H7 (cell line): ENCODE results near the gene ZWILCH. TPM values are rescaled to one million over a fixed set of nuclear protein-coding genes. Genes with fewer than 3 reads are reported as not detected.
"Not testable (repeated sequence)": the region's sequence is repeated elsewhere in the genome, so short reads cannot be mapped to it uniquely, and the experiment has no call there.

Experiments used
- DNase-seq: peaks from one replicate; pipeline ENCODE4 v3.0.0; 2012
- H3K27me3 ChIP-seq: 2 replicates; pipeline ENCODE4 v1.6.0; 2011; ENCODE audit warnings: mild to moderate bottlenecking, low read length; ENCODE audit not compliant: control insufficient read depth, insufficient read depth
- H3K36me3 ChIP-seq: replicated peaks from 2 replicates; pipeline ENCODE4 v1.5.1; 2011; ENCODE audit warnings: low read length; ENCODE audit not compliant: control insufficient read depth, insufficient read depth
- H3K4me3 ChIP-seq: 2 replicates; pipeline ENCODE4 v1.5.1; 2011; ENCODE audit warnings: low read depth, mild to moderate bottlenecking, control low read depth, low read length, moderate library complexity; ENCODE audit not compliant: insufficient read depth
- total RNA-seq: library from RNA; depleted of rRNA; stranded (reverse); fragments of >200 nt; shearing (Covaris generic); gene quantifications from 2 replicates; pipeline ENCODE4 v1.2.3, GENCODE V29; 2014; rRNA removed

ZWILCH gene
- 57.8 and 68.3 TPM in 2 replicates for total RNA-seq

GRCh38 chr15:66504563-66505429, at the start of gene ZWILCH, which contains the start of gene RPL4:
TSS of gene ZWILCH (plus strand) at chr15:66505326. CDS start at chr15:66505339, 13 bp downstream.
TSS of gene RPL4 (minus strand) at chr15:66504855. CDS start at chr15:66504790, 65 bp downstream.
- Histone ChIP-seq H3K27me3 (no peaks in the 10 kb centered on the region), H3K4me3 (peak within 1 kb of the TSS; percentile 96), H3K36me3 (peaks cover 35% of the 10 kb centered on the region)

DNA sequence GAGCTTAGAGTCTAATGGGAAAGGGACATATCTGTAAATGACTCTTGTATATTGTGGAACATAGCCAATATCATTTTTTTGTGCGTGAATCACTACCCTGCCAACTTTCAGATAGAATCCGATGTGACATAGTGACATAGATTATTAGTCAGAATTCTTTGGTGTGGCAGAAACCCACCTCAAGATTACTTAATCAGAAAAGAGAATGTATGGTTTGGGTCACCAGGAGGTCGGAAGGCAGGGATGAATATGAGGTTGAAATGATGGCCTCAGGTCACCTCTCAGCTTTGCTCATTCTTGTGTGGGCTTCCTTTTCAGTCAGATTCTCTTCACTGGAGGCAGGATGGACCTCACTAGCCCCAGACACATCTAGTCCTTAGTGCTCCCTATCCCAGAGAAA, 48.9 kb upstream of the ZWILCH start:
- DNase-seq: no peak
- peaks cover 2% of the 10 kb centered on the region for H3K36me3 ChIP-seq
- no peaks in the 10 kb centered on the region for H3K27me3 ChIP-seq
- no peak overlapping the region for H3K4me3 ChIP-seq

More at GRCh38 chr15:66504563-66505429, at the start of gene ZWILCH, which contains the start of gene RPL4:
- peak; percentile 76 for DNase-seq

DNA sequence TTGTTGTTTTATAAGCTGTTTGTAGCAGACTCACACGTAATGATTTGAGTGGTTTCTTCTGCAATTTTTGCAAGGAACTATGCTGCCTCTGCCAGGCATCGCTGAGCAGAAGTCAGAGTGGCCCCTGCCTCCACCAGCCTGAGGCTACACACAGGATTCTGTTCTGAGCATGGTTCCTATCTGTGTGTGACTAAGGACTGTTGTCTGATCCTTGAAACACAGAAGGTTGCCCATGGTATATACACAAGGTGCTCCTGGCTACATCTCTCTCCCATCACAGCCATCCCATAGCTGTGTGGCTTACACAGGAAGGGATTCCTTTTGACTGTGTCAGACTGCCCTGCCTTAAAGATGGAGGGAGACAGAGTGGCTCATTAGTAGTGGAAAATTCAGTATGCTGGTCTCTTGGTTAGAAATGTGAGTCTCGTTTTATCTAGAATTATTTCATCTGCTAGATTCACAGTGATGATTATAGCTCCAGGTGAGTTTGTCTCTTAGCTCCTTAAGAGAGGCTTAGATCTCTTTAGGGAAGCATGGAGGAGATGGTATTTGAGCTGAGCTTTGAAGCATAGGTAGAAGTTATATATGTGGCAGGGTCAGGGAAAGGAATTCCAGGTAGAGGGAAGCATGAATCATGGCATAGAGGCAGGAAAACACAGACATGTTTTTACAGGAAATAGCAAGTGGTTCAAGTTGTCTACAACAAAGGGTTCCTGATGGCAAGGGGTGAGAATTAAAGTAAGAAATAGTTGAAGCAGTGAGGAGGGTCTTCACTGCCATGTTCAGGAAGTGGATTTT, 45.1 kb upstream of the ZWILCH start:
- Histone ChIP-seq H3K27me3 (no peaks in the 10 kb centered on the region), H3K4me3 (no peak overlapping the region), H3K36me3 (peaks cover 2% of the 10 kb centered on the region)
- DNase-seq: no peak

- H3K36me3 ChIP-seq, H3K4me3 ChIP-seq, DNase-seq, H3K27me3 ChIP-seq: not testable (repeated sequence)
Observed at GRCh38 chr15:66461294-66461693, 43.8 kb upstream of the ZWILCH start.

DNA sequence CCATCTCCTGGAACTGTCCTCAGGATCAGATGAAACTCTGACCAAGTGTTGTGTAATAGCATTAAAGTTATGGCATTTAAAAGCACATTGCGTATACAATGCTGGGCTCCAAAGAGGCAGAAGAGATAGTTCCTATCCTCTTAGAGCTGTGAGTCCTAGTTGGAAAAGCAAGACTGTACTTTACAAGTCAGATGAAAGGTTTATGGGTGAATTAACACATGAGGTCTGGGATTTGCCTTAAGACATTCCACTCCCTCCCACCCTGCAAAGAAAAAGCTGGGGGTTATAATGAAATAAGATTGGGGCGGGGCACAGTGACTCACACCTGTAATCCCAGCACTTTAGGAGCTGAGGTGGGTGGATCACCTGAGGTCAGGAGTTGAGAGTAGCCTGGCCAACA, 43.2 kb upstream of the ZWILCH start:
- Histone ChIP-seq H3K4me3 (no peak overlapping the region), H3K27me3 (no peaks in the 10 kb centered on the region), H3K36me3 (peaks cover 1% of the 10 kb centered on the region)
- no peak for DNase-seq

DNA sequence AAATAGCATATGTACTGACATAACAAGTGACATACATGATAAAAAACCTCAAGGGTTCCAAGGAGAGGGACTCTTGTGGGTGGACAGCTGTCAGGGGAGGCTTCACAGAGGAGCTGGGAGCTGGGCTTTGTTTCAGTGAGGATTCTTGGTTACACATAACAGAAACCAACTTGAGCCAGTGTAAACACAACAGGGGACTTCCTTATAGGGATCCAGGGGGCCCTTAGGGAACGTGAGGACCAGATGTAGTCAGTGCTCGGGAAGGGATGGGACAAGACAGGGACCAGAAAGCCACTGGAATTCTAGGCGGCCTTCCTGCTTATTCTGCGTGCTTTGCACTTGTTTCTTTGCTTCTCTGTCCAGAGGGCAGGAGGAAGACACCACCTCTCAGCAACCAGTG, 42.5 kb upstream of the ZWILCH start:
- H3K4me3 ChIP-seq: no peak overlapping the region
- H3K36me3 ChIP-seq: peaks cover 1% of the 10 kb centered on the region
- no peaks in the 10 kb centered on the region for H3K27me3 ChIP-seq
- no peak for DNase-seq

GRCh38 chr15:66465294-66465693, 39.8 kb upstream of the ZWILCH start:
- H3K27me3 ChIP-seq, H3K4me3 ChIP-seq, DNase-seq, H3K36me3 ChIP-seq: not testable (repeated sequence)

- not testable (repeated sequence) for H3K4me3 ChIP-seq, DNase-seq, H3K27me3 ChIP-seq, H3K36me3 ChIP-seq
Observed at GRCh38 chr15:66467162-66468040, 37.7 kb upstream of the ZWILCH start.

DNA sequence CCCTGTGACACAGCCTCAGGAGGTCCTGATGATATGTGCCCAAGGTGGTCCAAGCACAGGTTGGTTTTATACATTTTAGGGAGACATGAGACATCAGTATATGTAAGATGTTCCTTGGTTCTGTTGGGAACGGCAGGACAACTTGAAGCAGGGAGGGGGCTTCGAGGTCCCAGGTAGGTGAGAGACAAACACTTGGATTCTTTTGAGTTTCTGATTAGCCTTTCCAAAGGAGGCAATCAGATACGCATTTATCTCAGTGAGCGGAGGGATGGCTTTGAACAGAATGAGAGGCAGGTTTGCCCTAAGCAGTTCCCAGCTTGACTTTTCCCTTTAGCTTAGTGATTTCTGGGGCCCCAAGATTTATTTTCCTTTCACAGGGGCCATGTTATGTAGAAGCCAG, 34.3 kb upstream of the ZWILCH start:
- H3K36me3 ChIP-seq, H3K27me3 ChIP-seq, H3K4me3 ChIP-seq, DNase-seq: not testable (repeated sequence)

DNA sequence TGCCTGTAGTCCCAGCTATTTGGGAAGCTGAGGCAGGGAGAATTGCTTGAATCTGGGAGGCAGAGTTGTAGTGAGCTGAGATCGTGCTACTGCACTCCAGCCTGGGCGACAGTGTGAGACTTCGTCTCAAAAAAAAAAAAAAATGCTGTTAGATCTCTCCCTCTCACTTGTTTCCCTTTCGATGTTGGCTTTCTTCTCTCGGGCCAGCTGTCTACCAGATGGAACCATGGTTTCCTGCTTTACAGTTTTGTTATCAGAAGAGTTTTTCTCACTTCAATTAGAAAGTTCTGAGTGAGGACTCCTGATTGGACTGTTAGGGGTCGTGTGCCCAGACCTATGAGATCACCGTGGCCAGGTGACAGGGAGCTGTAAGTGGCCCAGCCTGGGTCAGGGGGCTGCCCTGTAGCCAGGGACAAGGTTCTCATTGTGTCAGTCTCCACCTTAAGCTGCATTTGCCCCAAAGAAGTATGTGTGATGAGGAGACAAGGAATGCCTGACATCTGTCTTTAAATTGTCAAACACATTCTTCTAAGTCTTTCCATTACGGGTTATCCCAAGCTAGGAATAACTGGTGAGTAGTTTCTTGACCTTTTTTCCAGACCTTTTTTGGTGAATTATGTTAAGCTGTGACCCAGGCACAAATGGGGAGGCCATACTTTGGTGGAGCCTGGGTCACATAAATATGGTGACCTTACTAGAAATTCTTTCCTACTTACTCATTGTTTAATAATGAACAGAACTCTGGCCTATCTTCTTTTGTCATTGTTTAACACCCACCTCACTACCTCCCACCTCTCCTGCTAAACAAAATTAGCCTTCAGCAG, 32.7 kb upstream of the ZWILCH start:
- Histone ChIP-seq H3K27me3 (no peaks in the 10 kb centered on the region), H3K4me3 (no peak overlapping the region), H3K36me3 (no peaks in the 10 kb centered on the region)
- no peak for DNase-seq

DNA sequence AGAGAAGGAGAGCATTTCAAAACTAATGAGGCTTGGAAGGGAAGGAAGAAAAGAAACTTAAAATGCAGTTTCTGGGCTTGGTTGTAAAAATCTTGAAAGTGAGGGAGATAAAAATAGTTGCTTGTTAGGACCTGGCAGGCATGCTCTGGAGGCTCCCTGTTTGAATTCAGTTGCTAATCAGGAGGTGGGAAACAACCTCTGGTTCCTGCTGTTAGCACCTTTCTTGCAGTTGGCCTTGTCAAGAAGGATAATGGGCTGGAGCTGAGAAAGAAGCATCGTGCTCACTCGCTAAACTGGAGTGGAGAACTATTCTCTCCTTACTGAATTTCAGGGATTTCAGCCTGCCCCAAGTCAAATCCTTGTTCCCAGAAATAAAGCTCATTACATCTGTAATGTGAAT, 31.0 kb upstream of the ZWILCH start:
- Histone ChIP-seq H3K4me3 (no peak overlapping the region), H3K27me3 (no peaks in the 10 kb centered on the region), H3K36me3 (no peaks in the 10 kb centered on the region)
- peak; percentile 59 for DNase-seq

DNA sequence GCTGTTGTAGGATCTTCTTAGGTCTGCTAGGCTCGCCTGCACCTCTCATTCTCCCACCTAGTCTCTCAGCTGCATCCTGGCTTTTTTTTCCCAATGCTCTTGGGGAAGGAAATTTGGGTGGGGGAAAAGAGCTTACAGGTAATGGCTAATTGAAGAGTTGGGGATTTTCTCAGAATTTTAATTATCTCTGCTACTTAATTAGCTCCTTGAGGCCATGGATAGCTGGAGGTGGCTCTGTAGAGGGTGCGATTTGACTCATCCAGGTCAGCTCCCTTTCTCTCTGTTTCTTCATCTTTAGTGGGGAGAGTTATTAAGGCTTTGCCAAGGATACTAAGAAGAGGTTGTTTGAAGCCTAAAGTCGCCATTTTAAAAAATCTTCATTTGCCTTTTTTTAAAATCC, 30.2 kb upstream of the ZWILCH start:
- DNase-seq: no peak
- Histone ChIP-seq H3K27me3 (no peaks in the 10 kb centered on the region), H3K36me3 (no peaks in the 10 kb centered on the region), H3K4me3 (no peak overlapping the region)

DNA sequence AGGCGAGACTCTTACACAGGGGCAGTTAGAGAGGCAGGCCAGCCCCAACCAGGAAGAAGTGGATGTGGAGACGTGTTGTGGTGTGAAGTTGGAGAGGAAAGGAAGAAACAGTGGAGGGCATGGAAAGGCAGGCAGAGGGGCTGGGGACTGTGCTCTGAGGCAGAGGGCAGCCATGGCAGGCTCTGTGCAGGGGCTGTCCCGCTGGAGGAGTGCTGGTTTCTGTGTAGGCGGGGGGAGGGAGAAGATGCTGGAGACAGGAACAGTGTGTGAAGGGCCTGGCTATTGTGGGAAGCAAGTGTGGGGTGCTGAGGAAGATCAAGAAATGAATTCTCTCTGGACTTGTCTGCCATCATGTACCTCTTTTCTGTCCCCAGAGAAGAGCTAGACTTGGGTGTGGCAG, 28.6 kb upstream of the ZWILCH start:
- Histone ChIP-seq H3K36me3 (peaks cover 4% of the 10 kb centered on the region), H3K4me3 (no peak overlapping the region), H3K27me3 (no peaks in the 10 kb centered on the region)
- DNase-seq: no peak
